GM19193 (cell line): ENCODE measurements around the gene CD55.

Experiments used
- POLR2A ChIP-seq: IDR thresholded peaks from 4 replicates; pipeline ENCODE4 v1.6.1; 2011; ENCODE audit not compliant: insufficient read depth, insufficient read length; ENCODE audit errors: extremely low read depth

CD55 gene

GRCh38 chr1:207298186-207298585 lies 23.3 kb upstream of the CD55 start:
- no peak for TF ChIP-seq POLR2A

DNA sequence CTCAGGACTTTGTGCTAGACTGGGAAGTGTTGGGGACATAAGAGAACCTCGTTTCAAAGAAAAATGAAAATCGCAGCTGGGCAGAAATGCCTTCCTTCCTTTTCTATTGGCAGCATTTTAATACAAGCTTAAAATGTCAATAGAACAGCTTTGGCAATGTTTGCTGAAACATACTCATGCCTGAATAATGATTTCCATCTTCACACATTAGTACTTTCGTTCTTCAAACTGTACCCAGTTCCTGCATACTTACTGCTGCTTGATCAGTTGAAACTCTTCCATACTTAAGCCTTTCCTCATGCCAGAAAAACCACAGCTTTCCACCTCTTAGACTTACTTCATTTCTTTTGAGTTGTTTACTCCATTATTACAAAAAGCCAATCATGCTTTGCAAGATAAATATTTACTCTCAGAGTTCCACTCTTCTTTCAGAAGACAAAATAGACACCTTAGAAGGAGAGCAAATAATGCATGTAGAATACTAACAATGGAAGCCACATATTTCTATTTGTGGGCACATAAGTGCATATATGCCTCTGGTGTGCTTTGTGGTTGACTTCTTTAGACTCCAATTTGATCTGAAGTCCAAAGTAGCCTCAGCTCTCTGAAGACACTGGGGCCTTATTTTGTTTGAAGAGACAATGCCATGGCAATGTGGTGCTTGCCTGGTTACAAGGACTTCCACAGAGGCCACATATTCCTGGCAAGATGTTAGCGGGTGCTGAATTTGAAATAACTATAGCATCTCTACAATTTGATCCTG lies 22.7 kb upstream of the CD55 start:
- TF ChIP-seq POLR2A, result no peak

GRCh38 chr1:207300970-207301369 lies 20.5 kb upstream of the CD55 start:
- TF ChIP-seq POLR2A, result no peak

- TF ChIP-seq POLR2A, result no peak
Observed at GRCh38 chr1:207302618-207303393, 18.7 kb upstream of the CD55 start.

GRCh38 chr1:207304710-207305488 lies 16.6 kb upstream of the CD55 start:
- TF ChIP-seq POLR2A, result no peak

DNA sequence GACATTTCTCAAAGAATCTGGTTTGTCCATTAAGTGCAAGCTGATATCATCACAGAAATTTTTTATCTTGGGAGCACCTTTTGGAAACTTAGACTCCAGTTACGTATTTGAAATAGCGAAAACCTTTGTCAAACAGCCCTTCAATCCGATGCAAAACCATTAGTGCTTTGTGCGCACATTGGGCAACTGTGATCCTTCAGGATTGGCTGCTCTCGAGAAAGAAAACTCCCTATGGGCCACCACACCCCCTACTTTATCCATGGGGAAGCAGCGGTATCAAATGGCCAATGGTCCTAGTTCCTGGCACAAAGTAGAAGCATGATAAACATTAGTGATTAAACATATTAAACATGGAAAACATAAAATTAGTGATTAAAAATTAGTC lies 16.0 kb upstream of the CD55 start:
- no peak for TF ChIP-seq POLR2A

DNA sequence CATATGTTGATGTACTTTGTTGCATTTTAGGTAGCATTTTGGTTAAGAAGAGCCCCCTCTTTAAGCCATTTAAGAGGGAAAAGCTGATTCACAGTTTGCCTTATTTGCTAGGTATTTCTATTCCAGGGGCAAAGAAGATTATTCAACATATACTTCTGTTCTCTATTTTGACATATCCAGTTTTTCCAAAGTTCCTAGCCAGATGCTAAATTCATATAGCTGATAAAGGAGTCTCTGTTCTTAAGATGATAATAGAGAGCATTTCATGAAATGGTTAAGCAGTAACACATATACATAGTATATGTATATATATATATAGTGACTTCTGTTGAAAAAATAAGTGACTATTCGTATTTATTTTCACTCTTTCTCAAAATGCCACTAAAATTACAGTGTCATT lies 15.5 kb upstream of the CD55 start:
- TF ChIP-seq POLR2A, result no peak

DNA sequence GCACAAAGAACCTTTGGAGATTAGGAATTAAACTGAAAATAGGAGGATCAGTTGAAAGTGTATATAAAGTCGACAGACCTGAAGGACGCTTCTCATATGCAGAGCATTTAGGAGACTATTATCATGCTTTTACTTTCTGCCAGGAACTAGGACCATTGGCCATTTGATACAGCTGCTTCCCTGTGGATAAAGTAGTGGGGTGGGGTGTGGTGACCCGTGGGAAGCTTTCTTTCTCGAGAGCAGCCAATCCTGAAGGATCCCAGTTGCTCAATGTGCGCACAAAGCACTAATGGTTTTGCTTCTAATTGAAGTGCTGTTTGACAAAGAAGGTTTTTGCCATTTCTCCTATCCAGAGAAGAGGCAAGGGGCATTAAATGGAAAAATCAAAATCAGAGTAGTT lies 14.9 kb upstream of the CD55 start:
- TF ChIP-seq POLR2A, result no peak

- no peak for TF ChIP-seq POLR2A
Observed at GRCh38 chr1:207308451-207309190, 12.9 kb upstream of the CD55 start.

DNA sequence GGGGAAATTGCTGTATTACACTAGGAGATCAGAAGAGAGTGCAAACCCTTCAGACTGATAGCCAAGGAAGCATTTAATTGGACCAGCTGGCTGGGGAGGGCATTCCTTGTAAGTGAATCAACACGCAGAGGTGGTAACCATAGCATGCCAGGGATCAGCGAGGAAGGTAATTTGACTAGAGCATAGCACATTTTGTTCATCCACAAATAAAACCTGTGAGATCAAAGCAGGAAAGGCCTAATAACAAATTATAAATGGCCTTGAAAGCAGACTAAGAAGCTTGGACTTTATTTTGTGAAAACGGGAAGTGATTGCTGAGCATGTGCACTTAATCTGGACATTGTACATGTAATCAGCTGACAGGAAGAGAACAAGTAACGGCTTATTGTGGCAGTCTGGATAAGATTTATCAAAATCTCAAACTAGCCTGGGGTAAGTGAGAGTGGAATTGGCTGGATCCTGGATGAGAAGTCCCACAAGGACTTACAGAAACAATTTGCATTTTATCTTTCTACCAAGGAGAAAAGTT lies 11.7 kb upstream of the CD55 start:
- no peak for TF ChIP-seq POLR2A

DNA sequence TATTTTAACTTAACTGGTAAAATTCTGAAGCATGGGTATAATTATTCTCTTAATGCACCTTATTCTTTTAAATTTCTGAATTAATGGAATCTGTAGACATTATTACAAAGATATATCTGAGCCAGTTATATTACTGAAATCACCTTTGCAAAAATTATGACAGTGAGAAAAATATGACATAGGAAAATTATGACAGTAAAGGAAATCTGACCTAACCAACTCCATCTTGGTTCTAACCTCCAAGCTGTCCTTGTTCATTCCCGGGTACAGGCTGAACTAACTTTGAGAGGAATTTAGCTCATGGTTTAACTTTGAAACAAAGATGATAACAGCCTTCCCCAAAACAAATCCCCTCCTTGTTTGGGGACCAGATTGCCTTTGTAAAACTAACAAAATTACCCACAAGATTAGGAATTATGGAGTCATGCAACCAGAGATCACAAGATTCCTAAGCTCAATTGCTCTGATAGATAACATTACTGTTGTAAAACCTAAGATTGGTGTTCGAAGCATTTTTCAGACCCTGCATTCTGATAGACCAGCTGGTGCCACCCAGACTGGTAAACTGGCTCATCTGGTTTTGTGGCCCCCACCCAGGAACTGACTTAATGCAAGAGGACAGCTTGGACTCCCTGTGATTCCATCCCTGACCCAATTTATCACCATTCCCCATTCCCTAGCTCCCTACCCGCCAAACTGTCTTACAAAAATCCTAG lies 9.4 kb upstream of the CD55 start:
- TF ChIP-seq POLR2A, result no peak

DNA sequence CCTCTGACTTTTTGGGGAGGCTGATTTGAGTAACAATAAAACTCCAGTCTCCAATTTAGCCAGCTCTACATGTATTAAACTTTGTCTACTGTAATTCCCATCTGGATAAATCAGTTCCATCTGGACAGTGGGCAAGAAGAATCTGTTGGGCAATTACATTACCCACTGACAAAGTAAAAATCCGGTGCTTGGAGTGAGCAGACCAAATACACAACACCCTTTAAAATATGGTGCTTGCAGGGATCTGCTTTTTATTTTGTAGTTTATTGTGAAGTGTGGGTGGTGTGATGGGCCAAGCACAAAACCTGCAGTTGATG lies 8.9 kb upstream of the CD55 start:
- TF ChIP-seq POLR2A, result no peak

- no peak for TF ChIP-seq POLR2A
Observed at GRCh38 chr1:207313131-207313530, 8.3 kb upstream of the CD55 start.

DNA sequence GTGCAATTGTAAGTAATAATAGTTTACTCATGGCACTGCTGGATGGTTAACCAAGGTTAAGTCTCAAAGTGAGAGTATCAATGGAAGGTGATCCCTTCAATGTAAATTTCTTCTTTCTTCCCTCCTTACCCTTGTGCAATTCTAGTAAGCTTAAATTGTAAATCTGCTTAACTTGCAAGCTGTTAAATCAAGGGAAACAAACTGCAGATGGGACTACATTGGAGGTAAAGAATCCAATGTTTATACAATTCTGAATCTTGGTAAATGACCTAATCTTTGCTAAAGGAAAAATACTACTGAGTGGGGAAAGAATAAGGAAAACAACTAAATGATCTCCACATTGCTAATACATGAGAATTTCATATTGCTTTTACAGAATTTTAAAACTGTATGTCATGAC lies 6.7 kb upstream of the CD55 start:
- no peak for TF ChIP-seq POLR2A
